WI38 (cell line): ENCODE data around the gene ALDH8A1.

Experiments
- H3K4me3 ChIP-seq: 2 replicates; pipeline ENCODE4 v1.5.1; 2011; ENCODE audit warnings: low read depth, mild to moderate bottlenecking, control low read depth, low read length
- CTCF ChIP-seq: IDR thresholded peaks from 2 replicates; pipeline ENCODE4 v1.5.1; 2012; ENCODE audit warnings: low read depth, mild to moderate bottlenecking, control low read depth, low read length

ALDH8A1 gene

GRCh38 chr6:134984821-134985220 is 34.9 kb upstream of the ALDH8A1 start:
- no peak overlapping the region for H3K4me3 ChIP-seq
- TF ChIP-seq CTCF: no peak

- H3K4me3 ChIP-seq: no peak overlapping the region
- no peak for TF ChIP-seq CTCF
Measured at GRCh38 chr6:134983823-134984222, 33.9 kb upstream of the ALDH8A1 start.

- no peak overlapping the region for H3K4me3 ChIP-seq
- no peak for TF ChIP-seq CTCF
Measured at GRCh38 chr6:134982161-134982560, 32.3 kb upstream of the ALDH8A1 start.

- H3K4me3 ChIP-seq: no peak overlapping the region
- no peak for TF ChIP-seq CTCF
Measured at GRCh38 chr6:134980846-134981245, 30.9 kb upstream of the ALDH8A1 start.

- TF ChIP-seq CTCF: no peak
Measured at GRCh38 chr6:134979142-134979541, 29.2 kb upstream of the ALDH8A1 start.

GRCh38 chr6:134974370-134974769 is 24.5 kb upstream of the ALDH8A1 start:
- TF ChIP-seq CTCF: no peak
- H3K4me3 ChIP-seq: no peak overlapping the region

More at GRCh38 chr6:134979142-134979541, 29.2 kb upstream of the ALDH8A1 start:
- no peak overlapping the region for H3K4me3 ChIP-seq

- no peak overlapping the region for H3K4me3 ChIP-seq
- TF ChIP-seq CTCF: no peak
Measured at GRCh38 chr6:134967711-134968110, 17.8 kb upstream of the ALDH8A1 start.
